ENCODE results near the gene SCGB2B2.

DNA sequence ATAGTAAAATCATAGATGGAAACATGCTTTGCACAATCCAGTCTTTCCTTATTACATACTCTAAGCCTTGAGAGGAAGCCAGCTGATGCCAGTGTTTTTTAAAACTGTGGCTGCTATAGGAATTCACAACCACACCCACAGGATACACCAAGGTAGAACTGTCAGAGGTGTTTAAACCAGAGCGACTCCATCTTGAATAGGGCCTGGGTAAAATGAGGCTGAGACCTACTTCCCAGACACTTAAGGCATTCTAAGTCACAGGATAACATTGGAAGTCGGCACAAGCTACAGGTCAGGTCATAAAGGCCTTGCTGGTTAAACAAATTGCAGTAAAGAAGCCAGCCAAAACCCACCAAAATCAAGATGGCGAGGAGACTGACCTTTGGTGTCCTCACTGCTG, 1.7 kb downstream of the SCGB2B2 start:
- TF ChIP-seq POLR2A (IDR thresholded peaks at IDR 0.05), result no peak
- no peak for TF ChIP-seq POLR2AphosphoS5 (IDR thresholded peaks at IDR 0.05)
- TF ChIP-seq, protein P1, sequence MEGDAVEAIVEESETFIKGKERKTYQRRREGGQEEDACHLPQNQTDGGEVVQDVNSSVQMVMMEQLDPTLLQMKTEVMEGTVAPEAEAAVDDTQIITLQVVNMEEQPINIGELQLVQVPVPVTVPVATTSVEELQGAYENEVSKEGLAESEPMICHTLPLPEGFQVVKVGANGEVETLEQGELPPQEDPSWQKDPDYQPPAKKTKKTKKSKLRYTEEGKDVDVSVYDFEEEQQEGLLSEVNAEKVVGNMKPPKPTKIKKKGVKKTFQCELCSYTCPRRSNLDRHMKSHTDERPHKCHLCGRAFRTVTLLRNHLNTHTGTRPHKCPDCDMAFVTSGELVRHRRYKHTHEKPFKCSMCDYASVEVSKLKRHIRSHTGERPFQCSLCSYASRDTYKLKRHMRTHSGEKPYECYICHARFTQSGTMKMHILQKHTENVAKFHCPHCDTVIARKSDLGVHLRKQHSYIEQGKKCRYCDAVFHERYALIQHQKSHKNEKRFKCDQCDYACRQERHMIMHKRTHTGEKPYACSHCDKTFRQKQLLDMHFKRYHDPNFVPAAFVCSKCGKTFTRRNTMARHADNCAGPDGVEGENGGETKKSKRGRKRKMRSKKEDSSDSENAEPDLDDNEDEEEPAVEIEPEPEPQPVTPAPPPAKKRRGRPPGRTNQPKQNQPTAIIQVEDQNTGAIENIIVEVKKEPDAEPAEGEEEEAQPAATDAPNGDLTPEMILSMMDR (IDR thresholded peaks at IDR 0.05), result no peak
